ENCODE measurements around the gene HOXB4. TPM values are rescaled to one million over a fixed set of nuclear protein-coding genes. Genes with fewer than 3 reads are reported as not detected.

Gene HOXB4
- total and polyA plus RNA-seq, 9 donors, result 0.13 to 3.4 (median 0.87) TPM

DNA sequence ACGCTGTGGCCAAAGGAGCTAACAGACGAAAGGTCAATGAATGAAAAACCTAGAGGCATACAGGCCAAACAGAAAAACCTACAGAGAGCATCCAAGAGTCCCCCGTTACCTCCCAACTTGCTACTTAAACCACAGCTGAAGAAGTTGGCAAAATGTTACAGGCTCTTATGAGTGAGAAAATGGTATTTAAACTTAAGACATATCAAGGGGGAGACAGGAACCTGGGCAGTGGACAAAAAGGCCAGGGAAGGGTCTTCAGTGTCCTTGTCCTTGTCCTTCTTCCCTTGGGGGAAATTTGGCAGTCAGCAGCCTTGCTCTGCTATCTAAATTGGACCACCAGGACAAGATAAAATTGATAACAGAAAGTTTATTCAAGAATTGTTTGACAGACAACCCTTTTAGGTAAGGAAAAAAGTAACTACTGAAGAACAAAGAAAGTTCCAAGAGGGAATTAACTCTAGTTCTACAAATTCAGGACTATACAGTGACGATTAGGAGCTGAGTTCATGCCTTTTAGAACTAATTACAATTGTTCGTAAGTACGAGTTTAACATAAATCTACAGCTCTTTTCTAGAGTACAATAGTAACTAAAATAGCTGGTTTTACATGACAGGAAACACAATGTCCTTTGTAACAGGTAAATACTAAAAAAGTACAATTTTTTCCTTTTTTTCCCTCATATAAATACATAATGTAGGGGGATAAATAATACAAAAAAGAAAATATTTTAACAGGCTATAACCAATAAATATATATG is 29.4 kb downstream of the HOXB4 start:
- intact Hi-C loops (cut with DNase I), result loop anchor here in 1 of 4 donors (5.0 kb wide), 1 partner anchor 1604 kb away; the partner anchor contains the start of gene PPP1R9B
- no peak for TF ChIP-seq POLR2A (IDR thresholded peaks at IDR 0.05)
- TF ChIP-seq, protein P1, sequence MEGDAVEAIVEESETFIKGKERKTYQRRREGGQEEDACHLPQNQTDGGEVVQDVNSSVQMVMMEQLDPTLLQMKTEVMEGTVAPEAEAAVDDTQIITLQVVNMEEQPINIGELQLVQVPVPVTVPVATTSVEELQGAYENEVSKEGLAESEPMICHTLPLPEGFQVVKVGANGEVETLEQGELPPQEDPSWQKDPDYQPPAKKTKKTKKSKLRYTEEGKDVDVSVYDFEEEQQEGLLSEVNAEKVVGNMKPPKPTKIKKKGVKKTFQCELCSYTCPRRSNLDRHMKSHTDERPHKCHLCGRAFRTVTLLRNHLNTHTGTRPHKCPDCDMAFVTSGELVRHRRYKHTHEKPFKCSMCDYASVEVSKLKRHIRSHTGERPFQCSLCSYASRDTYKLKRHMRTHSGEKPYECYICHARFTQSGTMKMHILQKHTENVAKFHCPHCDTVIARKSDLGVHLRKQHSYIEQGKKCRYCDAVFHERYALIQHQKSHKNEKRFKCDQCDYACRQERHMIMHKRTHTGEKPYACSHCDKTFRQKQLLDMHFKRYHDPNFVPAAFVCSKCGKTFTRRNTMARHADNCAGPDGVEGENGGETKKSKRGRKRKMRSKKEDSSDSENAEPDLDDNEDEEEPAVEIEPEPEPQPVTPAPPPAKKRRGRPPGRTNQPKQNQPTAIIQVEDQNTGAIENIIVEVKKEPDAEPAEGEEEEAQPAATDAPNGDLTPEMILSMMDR (IDR thresholded peaks at IDR 0.05), result no peak
- TF ChIP-seq EP300 (IDR thresholded peaks at IDR 0.05), result no peak
- Histone ChIP-seq H3K36me3 (no peaks in the 10 kb centered on the region), H3K9me3 (peaks cover 0 to 4% of the 10 kb centered on the region in 2 donors), H3K4me3 (no peak overlapping the region), H3K27me3 (no peaks in the 10 kb centered on the region), H3K4me1 (ENCODE audit: insufficient read depth) (no peaks in the 10 kb centered on the region), H3K27ac (no peak overlapping the region)
- DNase-seq, result no peak
- 59 to 65% (median 62%) methylated on average over 6 of the region's 6 CpGs for WGBS, 3 donors

DNA sequence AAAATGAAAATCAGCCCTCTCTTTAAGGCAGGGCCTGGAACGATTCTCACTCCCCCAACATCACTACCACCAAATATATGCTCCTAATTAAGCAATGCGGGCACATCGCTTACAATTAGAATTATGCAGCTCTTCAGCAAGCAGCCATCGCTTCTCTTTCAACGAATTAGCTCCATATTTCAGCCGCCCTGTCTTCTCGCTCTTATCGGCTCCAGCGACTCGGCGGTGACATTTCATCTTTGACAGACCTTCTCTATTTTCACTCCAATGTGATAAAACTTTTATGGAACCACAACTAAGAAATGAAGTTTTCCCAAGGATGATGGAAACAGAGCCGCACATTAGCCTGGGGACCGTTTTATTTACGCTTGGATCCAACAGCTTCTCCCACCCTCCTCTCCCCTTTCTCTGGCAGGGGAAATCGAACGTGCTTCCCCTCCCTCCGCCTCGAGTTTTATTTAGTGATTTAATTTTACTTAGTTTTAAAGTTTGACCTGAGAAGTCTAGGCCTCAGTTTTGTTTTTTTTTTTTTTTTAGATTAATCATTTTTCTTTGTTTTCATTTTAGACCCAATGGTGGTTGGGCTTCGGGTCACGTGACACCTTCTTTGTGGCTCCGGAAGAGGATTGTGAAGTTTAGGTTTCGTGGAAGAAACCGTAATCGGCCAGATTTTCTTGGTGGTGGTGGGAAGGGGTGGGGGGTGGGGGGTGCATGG is 30.2 kb downstream of the HOXB4 start:
- no peak for DNase-seq
- no peak overlapping the region for H3K27ac ChIP-seq
- no peaks in the 10 kb centered on the region for H3K27me3 ChIP-seq
- intact Hi-C loops (cut with DNase I), result loop anchor here in 1 of 4 donors (5.0 kb wide), 1 partner anchor 1604 kb away; the partner anchor contains the start of gene PPP1R9B
- no peaks in the 10 kb centered on the region for H3K36me3 ChIP-seq
- peaks cover 0 to 4% of the 10 kb centered on the region in 2 donors for H3K9me3 ChIP-seq
- H3K4me1 ChIP-seq (ENCODE audit: insufficient read depth), result no peaks in the 10 kb centered on the region
- TF ChIP-seq EP300 (IDR thresholded peaks at IDR 0.05), result no peak
- TF ChIP-seq POLR2A (IDR thresholded peaks at IDR 0.05), result no peak
- TF ChIP-seq, protein P1 (IDR thresholded peaks at IDR 0.05), result no peak
- H3K4me3 ChIP-seq, result peak overlapping the region; percentile 17
- 24 to 33% (median 27%) methylated on average over 24 of the region's 24 CpGs for WGBS, 3 donors

DNA sequence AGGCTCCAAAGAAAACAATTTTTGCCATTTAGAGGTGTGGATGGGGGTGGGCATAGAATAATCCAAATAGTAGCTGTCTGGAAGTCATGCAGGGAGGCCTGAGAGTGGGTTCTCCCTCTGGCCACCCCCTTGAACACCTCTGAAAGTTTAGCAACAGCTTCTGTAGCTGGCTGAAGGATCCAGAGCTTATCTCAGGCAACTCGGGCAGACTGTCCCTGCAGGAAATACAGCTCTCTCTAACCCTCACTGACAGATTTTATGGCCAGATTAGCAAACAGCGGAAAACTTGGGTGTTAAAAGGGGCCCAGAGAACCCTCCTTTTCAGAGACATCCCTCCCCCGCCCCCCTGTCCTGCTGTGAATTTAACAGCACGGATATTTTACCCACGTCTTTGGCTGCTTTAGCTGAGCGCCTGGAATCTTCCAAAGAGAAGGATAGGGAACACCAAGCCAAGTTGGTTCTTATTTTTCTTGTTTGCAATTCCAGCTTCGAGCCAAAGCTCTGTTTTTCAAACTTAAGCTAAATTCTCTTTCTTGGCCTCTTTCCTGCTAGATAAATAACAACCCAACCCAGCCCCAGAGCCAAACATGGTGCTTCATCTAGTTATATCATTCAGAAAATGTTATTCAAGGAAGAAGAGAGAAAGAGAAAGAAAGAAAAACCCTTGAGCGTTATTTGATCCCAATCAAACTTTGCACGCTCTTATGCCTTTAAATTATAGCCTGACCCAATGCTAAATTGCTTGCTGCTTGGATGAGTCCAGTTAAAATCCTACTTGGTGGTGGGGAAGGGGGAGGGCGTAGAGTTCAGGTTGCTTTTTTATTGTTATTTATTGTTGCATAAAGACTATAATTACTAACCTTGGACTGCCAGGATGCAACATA is 31.0 kb downstream of the HOXB4 start:
- peak overlapping the region; percentile 17 for H3K4me3 ChIP-seq
- no peaks in the 10 kb centered on the region for H3K4me1 ChIP-seq (ENCODE audit: insufficient read depth)

More for the DNA sequence above, 31.0 kb downstream of the HOXB4 start:
- Histone ChIP-seq H3K36me3 (no peaks in the 10 kb centered on the region), H3K9me3 (peaks cover 0 to 4% of the 10 kb centered on the region in 2 donors), H3K27ac (no peak overlapping the region), H3K27me3 (no peaks in the 10 kb centered on the region)
- intact Hi-C loops (cut with DNase I), result loop anchor here in 1 of 4 donors (5.0 kb wide), 1 partner anchor 1605 kb away; the partner anchor contains the start of gene PPP1R9B
- WGBS, 3 donors, result 22 to 31% (median 29%) methylated on average over 10 of the region's 10 CpGs
- no peak for DNase-seq
- TF ChIP-seq POLR2A (IDR thresholded peaks at IDR 0.05) (no peak), EP300 (IDR thresholded peaks at IDR 0.05) (no peak)
- TF ChIP-seq, protein P1 (IDR thresholded peaks at IDR 0.05), result no peak
